Endodermal cell (in vitro differentiated cells): ENCODE results near the gene ZNF516. TPM values are rescaled to one million over a fixed set of nuclear protein-coding genes. Genes with fewer than 3 reads are reported as not detected.

Experiments
- DNase-seq: peaks from one replicate; pipeline ENCODE4 v3.0.0-alpha.2; 2017
- H3K27ac ChIP-seq: 2 replicates; pipeline ENCODE4 v1.5.1; 2013; ENCODE audit warnings: mild to moderate bottlenecking, low read depth, low read length, moderate library complexity
- H3K27me3 ChIP-seq: 2 replicates; pipeline ENCODE4 v1.6.1; 2013; ENCODE audit warnings: mild to moderate bottlenecking, low read length, moderate library complexity; ENCODE audit not compliant: insufficient read depth, control insufficient read depth, poor library complexity, severe bottlenecking
- H3K36me3 ChIP-seq: 2 replicates; pipeline ENCODE4 v1.7.0; 2013; ENCODE audit warnings: mild to moderate bottlenecking, low read length, moderate library complexity; ENCODE audit not compliant: control insufficient read depth, insufficient read depth
- H3K4me1 ChIP-seq: one replicate; pipeline ENCODE4 v1.7.0; 2013; ENCODE audit warnings: low read length; ENCODE audit not compliant: control insufficient read depth, insufficient read depth
- H3K4me3 ChIP-seq: 2 replicates; pipeline ENCODE4 v1.5.1; 2013; ENCODE audit warnings: mild to moderate bottlenecking, low read length, moderate library complexity
- H3K9ac ChIP-seq: 2 replicates; pipeline ENCODE4 v1.6.1; 2013; ENCODE audit warnings: mild to moderate bottlenecking, low read length, moderate library complexity; ENCODE audit not compliant: poor library complexity, severe bottlenecking; ENCODE audit errors: extremely low read depth
- H3K9me3 ChIP-seq: 2 replicates; pipeline ENCODE4 v1.6.1; 2013; ENCODE audit warnings: mild to moderate bottlenecking, low read length, moderate library complexity; ENCODE audit not compliant: control insufficient read depth
- H3K27ac Mint-ChIP-seq: 2 replicates; pipeline ENCODE4 v1.8.0; 2020; ENCODE audit warnings: mixed read lengths
- H3K27me3 Mint-ChIP-seq: 2 replicates; pipeline ENCODE4 v1.8.0; 2021; ENCODE audit warnings: mild to moderate bottlenecking, mixed read lengths; ENCODE audit not compliant: insufficient read depth
- H3K36me3 Mint-ChIP-seq: 2 replicates; pipeline ENCODE4 v1.8.0; 2020; ENCODE audit warnings: low read depth, mixed read lengths
- H3K4me1 Mint-ChIP-seq: 2 replicates; pipeline ENCODE4 v1.8.0; 2020; ENCODE audit warnings: mixed read lengths
- H3K4me3 Mint-ChIP-seq: 2 replicates; pipeline ENCODE4 v1.8.0; 2020; ENCODE audit warnings: mild to moderate bottlenecking, moderate library complexity, mixed read lengths
- H3K9me3 Mint-ChIP-seq: 2 replicates; pipeline ENCODE4 v1.8.0; 2020; ENCODE audit warnings: mild to moderate bottlenecking, mixed read lengths
- WGBS, 2 experiments: methylation state at CpG; one replicate each; pipeline versions ENCODE4 v1.1.5 to v1.1.7; 2013; ENCODE audit warnings: missing lambda C conversion rate in 2 of 2, mixed read lengths in 1 of 2; ENCODE audit not compliant: insufficient coverage in 1 of 2, insufficient read length in 1 of 2; 5-methylcytosine and 5-hydroxymethylcytosine counted together
- total RNA-seq, 2 donors: library from RNA; stranded (reverse); fragmentation: NEBNext Ultra II Directional in 1 of 2; extraction: Animal tissue kit (Norgen Biotek cat#: 25700) in 1 of 2; gene quantifications; 2 replicates in 1 of 2; 3 replicates in 1 of 2; pipeline ENCODE4 v1.2.1, GENCODE V29; 2021
- TF ChIP-seq, protein P1 (sequence below): fragments of 200-600 bp; sonication (generic); conservative IDR thresholded peaks from 2 replicates; pipeline ENCODE4 v1.5.0; 2021; ENCODE audit warnings: antibody characterized with exemption, mild to moderate bottlenecking

Gene ZNF516
- total RNA-seq, 2 donors from 2014 or later, result 60.2 to 77.9 TPM

GRCh38 chr18:76487070-76487469 is 8.0 kb downstream of the ZNF516 start:
- Histone ChIP-seq H3K36me3 (no peaks in the 10 kb centered on the region), H3K27me3 (no peaks in the 10 kb centered on the region), H3K27ac (no peak overlapping the region), H3K4me3 (no peak overlapping the region), H3K9me3 (no peaks in the 10 kb centered on the region), H3K4me1 (peaks cover 2% of the 10 kb centered on the region), H3K9ac (no peak overlapping the region)
- DNase-seq, result no peak
- Mint-ChIP-seq H3K4me1 (peaks cover 53% of the 10 kb centered on the region), H3K9me3 (no peaks in the 10 kb centered on the region), H3K4me3 (no peak overlapping the region), H3K27me3 (peaks cover 4% of the 10 kb centered on the region), H3K27ac (no peak overlapping the region), H3K36me3 (peaks cover 14% of the 10 kb centered on the region)
- TF ChIP-seq, protein P1, sequence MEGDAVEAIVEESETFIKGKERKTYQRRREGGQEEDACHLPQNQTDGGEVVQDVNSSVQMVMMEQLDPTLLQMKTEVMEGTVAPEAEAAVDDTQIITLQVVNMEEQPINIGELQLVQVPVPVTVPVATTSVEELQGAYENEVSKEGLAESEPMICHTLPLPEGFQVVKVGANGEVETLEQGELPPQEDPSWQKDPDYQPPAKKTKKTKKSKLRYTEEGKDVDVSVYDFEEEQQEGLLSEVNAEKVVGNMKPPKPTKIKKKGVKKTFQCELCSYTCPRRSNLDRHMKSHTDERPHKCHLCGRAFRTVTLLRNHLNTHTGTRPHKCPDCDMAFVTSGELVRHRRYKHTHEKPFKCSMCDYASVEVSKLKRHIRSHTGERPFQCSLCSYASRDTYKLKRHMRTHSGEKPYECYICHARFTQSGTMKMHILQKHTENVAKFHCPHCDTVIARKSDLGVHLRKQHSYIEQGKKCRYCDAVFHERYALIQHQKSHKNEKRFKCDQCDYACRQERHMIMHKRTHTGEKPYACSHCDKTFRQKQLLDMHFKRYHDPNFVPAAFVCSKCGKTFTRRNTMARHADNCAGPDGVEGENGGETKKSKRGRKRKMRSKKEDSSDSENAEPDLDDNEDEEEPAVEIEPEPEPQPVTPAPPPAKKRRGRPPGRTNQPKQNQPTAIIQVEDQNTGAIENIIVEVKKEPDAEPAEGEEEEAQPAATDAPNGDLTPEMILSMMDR, result no peak
- WGBS, 2 experiments, result 91 to 93% methylated on average over 4 to 5 of the region's 5 CpGs

DNA sequence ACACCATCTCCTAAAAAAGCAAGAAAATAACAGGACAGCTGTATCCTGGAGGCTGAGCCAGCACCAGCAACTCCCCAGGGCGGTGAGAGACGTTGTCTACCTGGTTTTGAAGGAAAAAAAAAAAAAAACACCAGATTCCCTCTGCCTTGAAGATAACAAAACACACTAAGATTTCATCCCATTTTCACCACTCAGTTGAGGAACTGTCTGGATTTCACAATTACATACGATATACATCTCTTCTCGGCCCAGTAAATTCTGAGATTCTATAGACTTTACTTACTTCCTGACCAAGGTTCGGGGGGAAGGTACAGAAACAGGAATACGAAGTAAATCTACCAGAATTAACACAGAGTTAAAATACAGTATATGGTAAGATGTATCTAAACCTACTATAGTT is 8.5 kb downstream of the ZNF516 start:
- H3K27me3 Mint-ChIP-seq, result peaks cover 4% of the 10 kb centered on the region
- no peaks in the 10 kb centered on the region for H3K9me3 Mint-ChIP-seq
- H3K4me3 Mint-ChIP-seq, result no peak overlapping the region
- Histone ChIP-seq H3K9me3 (no peaks in the 10 kb centered on the region), H3K4me1 (peaks cover 2% of the 10 kb centered on the region), H3K9ac (no peak overlapping the region), H3K27me3 (no peaks in the 10 kb centered on the region), H3K4me3 (no peak overlapping the region), H3K36me3 (peaks cover 3% of the 10 kb centered on the region), H3K27ac (no peak overlapping the region)
- peaks cover 15% of the 10 kb centered on the region for H3K36me3 Mint-ChIP-seq
- 67 to 82% methylated on average over 2 to 5 of the region's 6 CpGs for WGBS, 2 experiments
- DNase-seq, result no peak
- peaks cover 53% of the 10 kb centered on the region for H3K4me1 Mint-ChIP-seq
- TF ChIP-seq, protein P1, result no peak
- no peak overlapping the region for H3K27ac Mint-ChIP-seq

DNA sequence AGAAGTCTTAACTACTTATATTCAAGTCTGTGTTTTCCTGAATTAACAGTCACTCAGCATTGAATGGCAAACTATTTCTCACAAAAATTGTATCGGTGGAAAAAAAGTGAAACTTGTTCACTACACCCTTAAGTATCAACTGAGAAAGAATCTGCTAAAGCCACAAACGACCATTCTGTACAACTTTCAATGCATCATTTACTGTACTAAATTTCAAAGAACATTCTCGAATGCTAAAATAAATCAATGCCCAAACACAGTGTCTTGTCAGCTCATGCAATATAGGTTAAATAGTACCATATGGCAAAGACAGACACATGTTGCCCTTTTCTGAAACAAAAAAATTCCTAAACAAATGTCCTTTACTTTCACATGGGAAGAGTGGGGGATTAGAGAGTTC is 9.0 kb downstream of the ZNF516 start:
- no peaks in the 10 kb centered on the region for H3K27me3 ChIP-seq
- DNase-seq, result no peak
- H3K9ac ChIP-seq, result no peak overlapping the region
- no peak overlapping the region for H3K4me3 ChIP-seq
- H3K36me3 ChIP-seq, result peaks cover 8% of the 10 kb centered on the region
- TF ChIP-seq, protein P1, result no peak
- H3K36me3 Mint-ChIP-seq, result peaks cover 19% of the 10 kb centered on the region
- H3K9me3 Mint-ChIP-seq, result no peaks in the 10 kb centered on the region
- no peak overlapping the region for H3K27ac ChIP-seq
- WGBS, 2 experiments, result 83 to 91% methylated on average over 3 of the region's 3 CpGs
- H3K4me3 Mint-ChIP-seq, result no peak overlapping the region
- peaks cover 53% of the 10 kb centered on the region for H3K4me1 Mint-ChIP-seq
- peaks cover 2% of the 10 kb centered on the region for H3K4me1 ChIP-seq
- H3K9me3 ChIP-seq, result no peaks in the 10 kb centered on the region
- no peak overlapping the region for H3K27ac Mint-ChIP-seq
- peaks cover 4% of the 10 kb centered on the region for H3K27me3 Mint-ChIP-seq
